HepG2 (cell line): ENCODE measurements around the gene SLC16A6. TPM values are rescaled to one million over a fixed set of nuclear protein-coding genes. Genes with fewer than 3 reads are reported as not detected.
A peak's percentile ranks its signal among the peaks of the same experiment; 100 is the strongest.

Experiments
- AHR ChIP-seq: IDR thresholded peaks from 2 replicates; pipeline ENCODE4 v1.6.1; 2018; ENCODE audit warnings: missing genetic modification reagents, missing compliant biosample characterization
- ASH2L ChIP-seq: fragments of 300-600, 200-600 bp; sonication (generic); IDR thresholded peaks from 2 replicates; pipeline ENCODE4 v1.7.0; 2017; ENCODE audit warnings: low read depth, mild to moderate bottlenecking, moderate library complexity, mixed read lengths, low read length; ENCODE audit not compliant: insufficient read length
- CHD4 ChIP-seq: fragments of 200-600 bp; sonication (generic); IDR thresholded peaks from 2 replicates; pipeline ENCODE4 v1.7.0; 2017; ENCODE audit warnings: mild to moderate bottlenecking, low read length, borderline replicate concordance
- CREB1 ChIP-seq, 2 experiments: fragments of 450-650 bp in 1 of 2; IDR thresholded peaks; 2 replicates each; pipeline ENCODE4 v1.6.1; 2016 to 2017; ENCODE audit warnings: control low read depth in 1 of 2, mild to moderate bottlenecking in 1 of 2, missing compliant biosample characterization in 1 of 2, missing genetic modification characterization in 1 of 2
- CREBL2 ChIP-seq: sonication (generic); formaldehyde crosslinking; IDR thresholded peaks from 2 replicates; pipeline ENCODE4 v1.8.1; 2023; ENCODE audit warnings: missing genetic modification reagents, mild to moderate bottlenecking, borderline replicate concordance
- FOXA1 ChIP-seq, 2 experiments: fragments of 450-650 bp in 1 of 2; sonication (generic) in 1 of 2; formaldehyde crosslinking in 1 of 2; IDR thresholded peaks; 2 replicates each; pipeline versions ENCODE4 v1.4.0 to v1.6.1; 2016 to 2020; ENCODE audit warnings: missing genetic modification reagents in 1 of 2
- HDAC2 ChIP-seq: sonication (generic); formaldehyde crosslinking; IDR thresholded peaks from 2 replicates; pipeline ENCODE4 v1.4.0; 2020; ENCODE audit warnings: missing genetic modification reagents
- MED1 ChIP-seq: sonication (generic); formaldehyde crosslinking; IDR thresholded peaks from 2 replicates; pipeline ENCODE4 v1.4.0; 2020; ENCODE audit warnings: missing genetic modification reagents
- MEF2D ChIP-seq: sonication (generic); formaldehyde crosslinking; IDR thresholded peaks from 2 replicates; pipeline ENCODE4 v1.5.1; 2020; ENCODE audit warnings: mild to moderate bottlenecking, missing genetic modification reagents
- SALL2 ChIP-seq: sonication (generic); formaldehyde crosslinking; IDR thresholded peaks from 2 replicates; pipeline ENCODE4 v1.8.1; 2023; ENCODE audit warnings: mild to moderate bottlenecking, missing genetic modification reagents, inconsistent platforms
- STAG1 ChIP-seq: sonication (generic); formaldehyde crosslinking; IDR thresholded peaks from 2 replicates; pipeline ENCODE4 v1.4.0; 2020; ENCODE audit warnings: missing genetic modification reagents
- YEATS4 ChIP-seq: sonication (generic); formaldehyde crosslinking; IDR thresholded peaks from 2 replicates; pipeline ENCODE4 v1.4.0; 2020; ENCODE audit warnings: missing genetic modification reagents, borderline replicate concordance
- ZC3H13 ChIP-seq: sonication (generic); formaldehyde crosslinking; IDR thresholded peaks from 2 replicates; pipeline ENCODE4 v1.8.1; 2023; ENCODE audit warnings: mild to moderate bottlenecking, missing genetic modification reagents, moderate library complexity
- ZFP1 ChIP-seq: IDR thresholded peaks from 2 replicates; pipeline ENCODE4 v1.6.1; 2016
- ZMYM3 ChIP-seq: sonication (generic); formaldehyde crosslinking; IDR thresholded peaks from 2 replicates; pipeline ENCODE4 v1.5.1; 2020; ENCODE audit warnings: mild to moderate bottlenecking, missing genetic modification reagents
- ZNF614 ChIP-seq: IDR thresholded peaks from 2 replicates; pipeline ENCODE4 v1.6.1; 2018; ENCODE audit warnings: missing biosample characterization, missing genetic modification reagents, inconsistent platforms, borderline replicate concordance
- ZNF629 ChIP-seq: sonication (generic); formaldehyde crosslinking; conservative IDR thresholded peaks from 2 replicates; pipeline ENCODE4 v1.5.0; 2020; ENCODE audit warnings: missing genetic modification reagents
- ZNF691 ChIP-seq: sonication (generic); formaldehyde crosslinking; IDR thresholded peaks from 2 replicates; pipeline ENCODE4 v1.4.0; 2020; ENCODE audit warnings: missing genetic modification reagents, low read depth, mild to moderate bottlenecking, borderline replicate concordance
- ZNF773 ChIP-seq: sonication (generic); formaldehyde crosslinking; IDR thresholded peaks from 2 replicates; pipeline ENCODE4 v1.4.0; 2020; ENCODE audit warnings: missing genetic modification reagents, borderline replicate concordance
- polyA plus RNA-seq, 8 experiments: library from polyadenylated mRNA; depleted of rRNA in 3 of 8; stranded (reverse) in 7 of 8; unstranded in 1 of 8; fragments of >200 nt; fragmentation: Illumina TruSeq in 4 of 8; extraction: Trizol in 4 of 8; gene quantifications; 2 replicates each; pipeline versions ENCODE4 v1.2.1 to v1.2.3, GENCODE V29; 2011 to 2016; ENCODE audit warnings: low read depth in 4 of 8, missing spikeins in 1 of 8, mixed read lengths in 1 of 8; ENCODE audit not compliant: insufficient read depth in 1 of 8
- total RNA-seq, 5 experiments: library from RNA; depleted of rRNA; stranded (reverse); fragments of >200 nt; fragmentation: Illumina TruSeq; extraction: Trizol; gene quantifications; 2 replicates each; pipeline ENCODE4 v1.2.3, GENCODE V29; 2016; ENCODE audit warnings: low read depth in 1 of 5
- TF ChIP-seq, protein P1 (sequence below): sonication (generic); formaldehyde crosslinking; IDR thresholded peaks from 2 replicates; pipeline ENCODE4 v1.4.0; 2020; ENCODE audit warnings: missing genetic modification reagents
- TF ChIP-seq, protein P2 (sequence below): sonication (generic); formaldehyde crosslinking; IDR thresholded peaks from 2 replicates; pipeline ENCODE4 v1.5.0; 2020; ENCODE audit warnings: mild to moderate bottlenecking, missing genetic modification reagents
- TF ChIP-seq, protein P3 (sequence below): sonication (generic); formaldehyde crosslinking; IDR thresholded peaks from 2 replicates; pipeline ENCODE4 v1.4.0; 2020; ENCODE audit warnings: missing genetic modification reagents

Gene SLC16A6
- total and polyA plus RNA-seq, 2 of the 13 experiments (the other 11 are each of a cell fraction or from before 2014, with no cell fraction given) = 1.1 to 44.7 TPM

DNA sequence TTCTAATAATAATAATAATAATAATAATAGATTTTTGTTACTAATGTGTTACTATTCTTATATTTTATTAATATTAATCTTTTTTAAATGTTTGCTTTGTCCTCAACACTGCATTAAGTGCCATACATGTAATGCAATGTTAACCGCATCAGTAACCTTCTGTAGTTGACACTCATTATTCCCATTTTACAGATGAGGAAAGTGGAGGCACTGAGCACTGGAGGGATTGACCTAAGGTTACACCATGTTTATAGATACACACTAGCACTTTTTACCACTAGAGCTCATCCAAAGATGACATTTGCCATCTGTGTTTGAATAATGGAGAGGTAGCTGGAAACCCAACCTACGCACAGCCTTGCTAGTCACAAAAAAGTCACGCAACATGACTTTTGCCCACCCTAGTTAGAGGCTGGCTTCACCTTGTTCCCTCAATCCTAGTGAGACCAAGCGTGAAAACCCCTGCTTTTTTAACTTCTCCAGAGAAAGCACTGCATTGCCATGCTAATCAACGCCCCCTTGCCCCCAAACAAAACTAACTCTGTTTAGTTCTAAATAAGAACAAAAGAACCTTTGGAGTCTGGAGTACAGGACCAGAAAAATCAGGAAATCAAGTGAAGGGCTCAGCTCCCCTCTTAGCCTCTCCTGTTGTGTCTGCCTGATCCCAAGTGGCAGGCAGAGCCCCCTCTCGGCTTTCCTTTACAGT lies 2.7 kb upstream of the SLC16A6 start (continued):
- TF ChIP-seq ZNF691 (CRISPR knock-in tag) = peak; percentile 94
- peak; percentile 46; the same call in 1 of the 2 replicates for TF ChIP-seq HDAC2 (CRISPR knock-in tag)
- peak; percentile 98 for TF ChIP-seq ZNF629
- TF ChIP-seq, protein P1, sequence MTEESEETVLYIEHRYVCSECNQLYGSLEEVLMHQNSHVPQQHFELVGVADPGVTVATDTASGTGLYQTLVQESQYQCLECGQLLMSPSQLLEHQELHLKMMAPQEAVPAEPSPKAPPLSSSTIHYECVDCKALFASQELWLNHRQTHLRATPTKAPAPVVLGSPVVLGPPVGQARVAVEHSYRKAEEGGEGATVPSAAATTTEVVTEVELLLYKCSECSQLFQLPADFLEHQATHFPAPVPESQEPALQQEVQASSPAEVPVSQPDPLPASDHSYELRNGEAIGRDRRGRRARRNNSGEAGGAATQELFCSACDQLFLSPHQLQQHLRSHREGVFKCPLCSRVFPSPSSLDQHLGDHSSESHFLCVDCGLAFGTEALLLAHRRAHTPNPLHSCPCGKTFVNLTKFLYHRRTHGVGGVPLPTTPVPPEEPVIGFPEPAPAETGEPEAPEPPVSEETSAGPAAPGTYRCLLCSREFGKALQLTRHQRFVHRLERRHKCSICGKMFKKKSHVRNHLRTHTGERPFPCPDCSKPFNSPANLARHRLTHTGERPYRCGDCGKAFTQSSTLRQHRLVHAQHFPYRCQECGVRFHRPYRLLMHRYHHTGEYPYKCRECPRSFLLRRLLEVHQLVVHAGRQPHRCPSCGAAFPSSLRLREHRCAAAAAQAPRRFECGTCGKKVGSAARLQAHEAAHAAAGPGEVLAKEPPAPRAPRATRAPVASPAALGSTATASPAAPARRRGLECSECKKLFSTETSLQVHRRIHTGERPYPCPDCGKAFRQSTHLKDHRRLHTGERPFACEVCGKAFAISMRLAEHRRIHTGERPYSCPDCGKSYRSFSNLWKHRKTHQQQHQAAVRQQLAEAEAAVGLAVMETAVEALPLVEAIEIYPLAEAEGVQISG (CRISPR knock-in tag) = no peak
- TF ChIP-seq YEATS4 (CRISPR knock-in tag) = no peak
- no peak for TF ChIP-seq CREBL2 (CRISPR knock-in tag)
- TF ChIP-seq AHR (CRISPR knock-in tag) = no peak
- TF ChIP-seq ZFP1 (CRISPR knock-in tag) = no peak
- no peak for TF ChIP-seq STAG1 (CRISPR knock-in tag)
- TF ChIP-seq MED1 (CRISPR knock-in tag) = no peak
- TF ChIP-seq FOXA1 (IDR thresholded peaks at IDR 0.05) = no peak
- no peak for TF ChIP-seq FOXA1 (CRISPR knock-in tag; IDR thresholded peaks at IDR 0.05)
- no peak for TF ChIP-seq CREB1 (IDR thresholded peaks at IDR 0.05)
- TF ChIP-seq CREB1 (CRISPR knock-in tag; IDR thresholded peaks at IDR 0.05) = no peak
- no peak for TF ChIP-seq ZC3H13 (CRISPR knock-in tag)
- TF ChIP-seq, protein P2, sequence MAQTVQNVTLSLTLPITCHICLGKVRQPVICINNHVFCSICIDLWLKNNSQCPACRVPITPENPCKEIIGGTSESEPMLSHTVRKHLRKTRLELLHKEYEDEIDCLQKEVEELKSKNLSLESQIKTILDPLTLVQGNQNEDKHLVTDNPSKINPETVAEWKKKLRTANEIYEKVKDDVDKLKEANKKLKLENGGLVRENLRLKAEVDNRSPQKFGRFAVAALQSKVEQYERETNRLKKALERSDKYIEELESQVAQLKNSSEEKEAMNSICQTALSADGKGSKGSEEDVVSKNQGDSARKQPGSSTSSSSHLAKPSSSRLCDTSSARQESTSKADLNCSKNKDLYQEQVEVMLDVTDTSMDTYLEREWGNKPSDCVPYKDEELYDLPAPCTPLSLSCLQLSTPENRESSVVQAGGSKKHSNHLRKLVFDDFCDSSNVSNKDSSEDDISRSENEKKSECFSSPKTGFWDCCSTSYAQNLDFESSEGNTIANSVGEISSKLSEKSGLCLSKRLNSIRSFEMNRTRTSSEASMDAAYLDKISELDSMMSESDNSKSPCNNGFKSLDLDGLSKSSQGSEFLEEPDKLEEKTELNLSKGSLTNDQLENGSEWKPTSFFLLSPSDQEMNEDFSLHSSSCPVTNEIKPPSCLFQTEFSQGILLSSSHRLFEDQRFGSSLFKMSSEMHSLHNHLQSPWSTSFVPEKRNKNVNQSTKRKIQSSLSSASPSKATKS = no peak
- no peak for TF ChIP-seq ZNF614 (CRISPR knock-in tag)
- peak; percentile 22 for TF ChIP-seq ASH2L
- TF ChIP-seq ZNF773 (CRISPR knock-in tag) = no peak
- TF ChIP-seq SALL2 = no peak
- TF ChIP-seq MEF2D = no peak
- TF ChIP-seq ZMYM3 (CRISPR knock-in tag) = peak; percentile 77
- TF ChIP-seq, protein P3, sequence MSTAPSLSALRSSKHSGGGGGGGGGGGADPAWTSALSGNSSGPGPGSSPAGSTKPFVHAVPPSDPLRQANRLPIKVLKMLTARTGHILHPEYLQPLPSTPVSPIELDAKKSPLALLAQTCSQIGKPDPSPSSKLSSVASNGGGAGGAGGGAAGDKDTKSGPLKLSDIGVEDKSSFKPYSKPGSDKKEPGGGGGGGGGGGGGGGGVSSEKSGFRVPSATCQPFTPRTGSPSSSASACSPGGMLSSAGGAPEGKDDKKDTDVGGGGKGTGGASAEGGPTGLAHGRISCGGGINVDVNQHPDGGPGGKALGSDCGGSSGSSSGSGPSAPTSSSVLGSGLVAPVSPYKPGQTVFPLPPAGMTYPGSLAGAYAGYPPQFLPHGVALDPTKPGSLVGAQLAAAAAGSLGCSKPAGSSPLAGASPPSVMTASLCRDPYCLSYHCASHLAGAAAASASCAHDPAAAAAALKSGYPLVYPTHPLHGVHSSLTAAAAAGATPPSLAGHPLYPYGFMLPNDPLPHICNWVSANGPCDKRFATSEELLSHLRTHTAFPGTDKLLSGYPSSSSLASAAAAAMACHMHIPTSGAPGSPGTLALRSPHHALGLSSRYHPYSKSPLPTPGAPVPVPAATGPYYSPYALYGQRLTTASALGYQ (CRISPR knock-in tag) = no peak
- TF ChIP-seq CHD4 = peak; percentile 90; the same call in 1 of the 2 replicates
